PC-3 (cell line): ENCODE data around the gene UBE2Q2. TPM values are rescaled to one million over a fixed set of nuclear protein-coding genes. Genes with fewer than 3 reads are reported as not detected.

Source experiments
- ATAC-seq: fragments of 200-7000 bp; cut with Tn5 transposase; 2 replicates; pipeline ENCODE4 v1.9.1; 2020; ENCODE audit warnings: mild to moderate bottlenecking, moderate library complexity
- BruUV-seq: library from RNA; stranded (reverse); fragments of 400-500 nt; replicated peaks from 2 replicates; lab custom pipeline; 2021; lab: Mats Ljungman, UMichigan
- CTCF ChIA-PET: fragments of 300-600 bp; sonication (Branson Sonifier 250); formaldehyde crosslinking; loops from one replicate; lab custom pipeline; 2022; ENCODE audit warnings: antibody characterized with exemption; lab: Charles Lee
- POLR2A ChIA-PET: fragments of 300-600 bp; sonication (Branson Sonifier 250); formaldehyde crosslinking; loops from one replicate; lab custom pipeline; 2022; ENCODE audit warnings: antibody characterized with exemption; ENCODE audit not compliant: unreplicated experiment; lab: Charles Lee
- DNase-seq: peaks from one replicate; pipeline ENCODE4 v3.0.0-alpha.2; 2015
- H2AFZ ChIP-seq: fragments of 300-600 bp; sonication (generic); 2 replicates; pipeline ENCODE4 v1.6.0; 2016; ENCODE audit warnings: antibody characterized with exemption, low read length
- H3F3A ChIP-seq: fragments of 300-600 bp; sonication (generic); one replicate; pipeline ENCODE4 v1.6.0; 2017; ENCODE audit warnings: antibody characterized with exemption, low read length, control low read depth, mild to moderate bottlenecking; ENCODE audit not compliant: unreplicated experiment
- H3K27ac ChIP-seq: fragments of 300-600 bp; sonication (generic); 2 replicates; pipeline ENCODE4 v1.5.1; 2016; ENCODE audit warnings: mild to moderate bottlenecking, low read length
- H3K27me3 ChIP-seq: fragments of 300-600 bp; sonication (generic); 2 replicates; pipeline ENCODE4 v1.6.1; 2016; ENCODE audit warnings: low read length, mixed read lengths
- H3K36me3 ChIP-seq: fragments of 300-600 bp; sonication (generic); 2 replicates; pipeline ENCODE4 v1.6.1; 2016; ENCODE audit warnings: low read depth, mixed run types, low read length, mixed read lengths
- H3K4me1 ChIP-seq: fragments of 300-600 bp; sonication (generic); 2 replicates; pipeline ENCODE4 v1.5.1; 2016; ENCODE audit warnings: low read length; ENCODE audit not compliant: insufficient read depth
- H3K4me2 ChIP-seq: fragments of 300-600 bp; sonication (generic); 2 replicates; pipeline ENCODE4 v1.6.0; 2016; ENCODE audit warnings: low read length
- H3K4me3 ChIP-seq: fragments of 300-600 bp; sonication (generic); 2 replicates; pipeline ENCODE4 v1.5.1; 2016; ENCODE audit warnings: mild to moderate bottlenecking, low read length, mixed read lengths
- H3K79me2 ChIP-seq: fragments of 300-600 bp; sonication (generic); 2 replicates; pipeline ENCODE4 v1.6.1; 2017; ENCODE audit warnings: low read length, mixed read lengths
- H3K9ac ChIP-seq: fragments of 300-600 bp; sonication (generic); 2 replicates; pipeline ENCODE4 v1.6.0; 2016; ENCODE audit warnings: mild to moderate bottlenecking, low read length
- H3K9me2 ChIP-seq: fragments of 300-600 bp; sonication (generic); replicated peaks from 2 replicates; pipeline ENCODE4 v1.6.1; 2016; ENCODE audit warnings: mixed run types, low read length, mixed read lengths
- H3K9me3 ChIP-seq: fragments of 300-600 bp; sonication (generic); 2 replicates; pipeline ENCODE4 v1.6.1; 2016; ENCODE audit warnings: low read length, mixed read lengths
- H4K20me1 ChIP-seq: fragments of 300-600 bp; sonication (generic); 2 replicates; pipeline ENCODE4 v1.6.1; 2016; ENCODE audit warnings: low read length, mixed read lengths
- CTCF ChIP-seq: fragments of 300-600 bp; sonication (generic); conservative IDR thresholded peaks from 2 replicates; pipeline ENCODE4 v1.5.1; 2017; ENCODE audit warnings: antibody characterized with exemption, low read depth, mild to moderate bottlenecking, low read length
- EZH2 ChIP-seq: fragments of 300-600 bp; sonication (generic); IDR thresholded peaks from one replicate; pipeline ENCODE4 v1.6.1; 2017; ENCODE audit warnings: antibody characterized with exemption, mild to moderate bottlenecking, low read length; ENCODE audit not compliant: unreplicated experiment
- EZH2phosphoT487 ChIP-seq: fragments of 300-600 bp; sonication (generic); IDR thresholded peaks from 2 replicates; pipeline ENCODE4 v1.6.1; 2018; ENCODE audit warnings: mild to moderate bottlenecking, antibody characterized with exemption, low read length, borderline replicate concordance
- intact Hi-C: fragments of 100-400 bp; cut with micrococcal nuclease; formaldehyde crosslinking; loops from 2 replicates; pipeline ENCODE4 v1.9.0; 2023
- total RNA-seq: library from RNA; depleted of rRNA; stranded (reverse); fragments of >200 nt; gene quantifications from 2 replicates; pipeline ENCODE4 v1.2.3, GENCODE V29; 2014

The UBE2Q2 gene
- total RNA-seq, 1 experiment from 2014 or later = 20.3 TPM

GRCh38 chr15:75857886-75858285, 14.6 kb downstream of the UBE2Q2 start:
- no peak for ATAC-seq
- no peak overlapping the region for H3K4me3 ChIP-seq
- peaks cover 7% of the 10 kb centered on the region for H3K79me2 ChIP-seq
- H3K9ac ChIP-seq = no peak overlapping the region
- no peak for TF ChIP-seq CTCF
- TF ChIP-seq EZH2 = no peak
- no peak for TF ChIP-seq EZH2phosphoT487
- no peaks in the 10 kb centered on the region for H3K9me2 ChIP-seq
- H3K9me3 ChIP-seq = no peaks in the 10 kb centered on the region
- 0 out of 2 replicates have a peak, but pooled peaks cover 3% of the 10 kb centered on the region for H4K20me1 ChIP-seq
- no peak overlapping the region for H3K27ac ChIP-seq
- intact Hi-C loops = no loop called here
- BruUV-seq = no TSS peak
- POLR2A ChIA-PET = no interaction called here
- CTCF ChIA-PET = no interaction called here
- no peaks in the 10 kb centered on the region for H3K27me3 ChIP-seq
- H3K36me3 ChIP-seq = no peaks in the 10 kb centered on the region; the same call in 1 of the 2 replicates
- H3K4me1 ChIP-seq = no peaks in the 10 kb centered on the region
- no peaks in the 10 kb centered on the region for H3F3A ChIP-seq
- no peak overlapping the region for H2AFZ ChIP-seq
- no peak for DNase-seq
- no peak overlapping the region for H3K4me2 ChIP-seq

- Histone ChIP-seq H3K4me2 (no peak overlapping the region), H4K20me1 (no peaks in the 10 kb centered on the region), H3K27ac (no peak overlapping the region), H2AFZ (no peak overlapping the region), H3K9me2 (no peaks in the 10 kb centered on the region), H3K79me2 (no peaks in the 10 kb centered on the region), H3K9me3 (no peaks in the 10 kb centered on the region), H3K4me1 (no peaks in the 10 kb centered on the region), H3K9ac (no peak overlapping the region), H3K4me3 (no peak overlapping the region), H3F3A (no peaks in the 10 kb centered on the region), H3K27me3 (no peaks in the 10 kb centered on the region), H3K36me3 (no peaks in the 10 kb centered on the region; the same call in 1 of the 2 replicates)
- intact Hi-C loops = no loop called here
- BruUV-seq = no TSS peak
- CTCF ChIA-PET = no interaction called here
- DNase-seq (peak; percentile 14), ATAC-seq (no peak)
- TF ChIP-seq EZH2 (no peak), CTCF (no peak), EZH2phosphoT487 (no peak)
- POLR2A ChIA-PET = no interaction called here
These were observed 18.6 kb downstream of the UBE2Q2 start for GRCh38 chr15:75861750-75862402.

- DNase-seq = no peak
- no peak overlapping the region for H2AFZ ChIP-seq
- TF ChIP-seq EZH2phosphoT487 = no peak
- H3K36me3 ChIP-seq = no peaks in the 10 kb centered on the region; the same call in 1 of the 2 replicates
- H3K4me2 ChIP-seq = no peak overlapping the region
- CTCF ChIA-PET = no interaction called here
- H3F3A ChIP-seq = no peaks in the 10 kb centered on the region
- H3K4me3 ChIP-seq = no peak overlapping the region
- no peaks in the 10 kb centered on the region for H3K9me2 ChIP-seq
- intact Hi-C loops = no loop called here
- H3K4me1 ChIP-seq = no peaks in the 10 kb centered on the region
- no peak for ATAC-seq
- POLR2A ChIA-PET = no interaction called here
- no peaks in the 10 kb centered on the region for H3K79me2 ChIP-seq
- no peak overlapping the region for H3K27ac ChIP-seq
- H3K27me3 ChIP-seq = no peaks in the 10 kb centered on the region
- no peaks in the 10 kb centered on the region for H4K20me1 ChIP-seq
- no TSS peak for BruUV-seq
- no peak overlapping the region for H3K9ac ChIP-seq
- H3K9me3 ChIP-seq = no peaks in the 10 kb centered on the region
These were observed 19.5 kb downstream of the UBE2Q2 start for GRCh38 chr15:75862796-75863195.
